Measurements from ENCODE around the gene POLR2J2. TPM values are rescaled to one million over a fixed set of nuclear protein-coding genes. Genes with fewer than 3 reads are reported as not detected.
"Not testable (repeated sequence)": the region's sequence is repeated elsewhere in the genome, so short reads cannot be mapped to it uniquely, and the experiment has no call there.

POLR2J2 gene
- total and polyA plus RNA-seq, 2 experiments from 2014 or later, result 1.6 to 3.5 TPM

DNA sequence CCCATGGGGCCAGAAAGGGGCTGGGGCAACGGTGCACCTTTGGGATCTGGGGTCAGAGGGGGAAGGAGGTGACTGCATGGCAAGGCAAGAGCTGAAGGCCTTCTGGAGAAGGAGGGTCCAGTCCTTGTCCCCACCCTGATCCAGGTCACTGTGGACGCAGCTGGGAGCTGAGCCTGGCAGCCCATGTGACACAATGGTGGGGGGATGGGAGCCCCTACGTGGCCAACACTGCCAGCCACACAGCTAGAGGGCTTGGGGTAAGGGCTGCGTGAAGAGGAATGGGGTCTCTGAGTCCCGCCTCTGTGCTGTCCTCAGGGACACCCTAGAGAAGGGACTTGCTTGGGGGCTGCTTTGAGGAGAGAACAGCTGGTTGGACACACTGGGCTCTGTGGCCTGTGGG, 9.3 kb upstream of the POLR2J2 start:
- not testable (repeated sequence) for H3K27ac ChIP-seq; H3K27me3 ChIP-seq; H3K79me2 ChIP-seq; H3K4me3 ChIP-seq; H3K9me2 ChIP-seq (replicated peaks; ENCODE audit: insufficient read depth); H4K20me1 ChIP-seq (ENCODE audit: insufficient read depth, poor library complexity, severe bottlenecking); H3K4me2 ChIP-seq; DNase-seq (ENCODE audit: low spot score); H3K4me1 ChIP-seq (ENCODE audit: insufficient read depth); H3K36me3 ChIP-seq (replicated peaks; ENCODE audit: insufficient read depth, low read depth); H3K9me3 ChIP-seq (ENCODE audit: low read depth); H2AFZ ChIP-seq
- WGBS (ENCODE audit: low lambda C conversion rate, missing lambda C conversion rate), result no CpG with 5 or more reads among the region's 5 CpGs

DNA sequence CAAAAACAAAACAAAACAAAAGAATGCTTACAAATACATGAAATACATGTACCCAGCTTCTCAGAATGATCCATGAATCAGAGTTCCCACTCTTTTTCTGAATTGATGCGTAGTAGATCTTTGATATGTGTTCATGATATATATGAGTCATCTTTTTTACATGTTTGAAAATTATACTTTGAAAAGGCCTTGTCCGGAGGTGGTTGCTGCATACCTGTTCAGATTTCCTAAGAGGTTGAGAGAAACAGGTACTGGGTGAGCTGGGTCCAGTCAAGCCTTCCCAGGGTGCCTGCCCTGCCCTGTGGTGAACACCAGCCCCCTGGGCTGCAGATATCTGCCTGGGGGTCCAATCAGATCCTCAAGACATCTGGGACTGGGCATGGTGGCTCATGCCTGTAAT, 4.1 kb upstream of the POLR2J2 start:
- H3K9me3 ChIP-seq (ENCODE audit: low read depth); DNase-seq (ENCODE audit: low spot score); H3K27ac ChIP-seq; H3K4me1 ChIP-seq (ENCODE audit: insufficient read depth); H3K4me3 ChIP-seq; H3K4me2 ChIP-seq; H3K79me2 ChIP-seq; H4K20me1 ChIP-seq (ENCODE audit: insufficient read depth, poor library complexity, severe bottlenecking); H3K9me2 ChIP-seq (replicated peaks; ENCODE audit: insufficient read depth); H2AFZ ChIP-seq; H3K27me3 ChIP-seq; H3K36me3 ChIP-seq (replicated peaks; ENCODE audit: insufficient read depth, low read depth): not testable (repeated sequence)
- 67% methylated on average over 1 of the region's 2 CpGs for WGBS (ENCODE audit: low lambda C conversion rate, missing lambda C conversion rate)

DNA sequence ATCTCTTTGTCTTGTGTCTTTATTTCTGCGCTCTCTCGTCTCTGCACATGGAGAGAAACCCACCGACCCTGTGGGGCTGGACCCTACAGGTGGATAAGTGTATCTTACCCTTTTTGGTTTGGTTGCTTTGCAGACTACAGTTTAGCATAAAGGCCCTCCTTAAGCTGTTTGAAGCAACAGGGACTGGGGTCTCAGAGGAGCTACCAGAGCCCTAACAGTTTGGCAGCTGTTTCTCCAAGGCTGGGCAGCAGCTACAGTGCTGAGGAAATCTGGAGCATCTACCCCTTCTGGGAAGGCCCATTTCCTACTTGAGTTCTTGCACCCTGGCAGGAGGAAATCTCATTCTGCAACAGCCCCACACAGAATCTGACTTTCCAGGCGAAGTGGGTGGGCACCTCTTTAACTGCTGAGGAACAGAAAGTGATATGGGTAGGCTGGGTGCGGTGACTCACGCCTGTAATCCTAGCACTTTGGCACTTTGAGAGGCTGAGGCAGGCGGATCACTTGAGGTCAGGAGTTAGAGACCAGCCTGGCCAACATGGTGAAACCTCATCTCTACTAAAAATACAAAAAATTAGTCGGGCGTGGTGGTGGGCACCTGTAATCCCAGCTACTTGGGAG, 2.1 kb upstream of the POLR2J2 start:
- DNase-seq (ENCODE audit: low spot score); H3K4me2 ChIP-seq; H3K4me1 ChIP-seq (ENCODE audit: insufficient read depth); H3K9me2 ChIP-seq (replicated peaks; ENCODE audit: insufficient read depth); H3K27me3 ChIP-seq; H3K79me2 ChIP-seq; H3K4me3 ChIP-seq; H3K36me3 ChIP-seq (replicated peaks; ENCODE audit: insufficient read depth, low read depth); H3K9me3 ChIP-seq (ENCODE audit: low read depth); H3K27ac ChIP-seq; H2AFZ ChIP-seq; H4K20me1 ChIP-seq (ENCODE audit: insufficient read depth, poor library complexity, severe bottlenecking): not testable (repeated sequence)
- no CpG with 5 or more reads among the region's 9 CpGs for WGBS (ENCODE audit: low lambda C conversion rate, missing lambda C conversion rate)

DNA sequence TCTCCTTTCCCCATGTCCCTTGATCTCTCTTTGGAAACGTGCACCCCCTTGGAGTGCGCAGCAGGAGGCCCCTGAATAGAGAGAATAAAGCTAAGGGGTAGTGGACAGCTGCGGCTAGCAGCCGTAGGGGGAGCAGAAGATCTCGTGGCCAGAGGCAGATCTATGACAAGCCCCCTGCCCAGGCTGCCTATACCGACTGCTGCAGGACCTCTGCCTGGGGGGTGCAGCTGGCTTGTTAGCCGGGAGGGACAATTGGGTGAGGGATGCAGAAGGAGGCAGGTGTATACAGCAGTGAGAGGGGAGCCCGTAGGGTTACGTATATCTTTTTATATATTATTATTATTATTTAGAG, 469 bp upstream of the POLR2J2 start:
- not testable (repeated sequence) for H3K36me3 ChIP-seq (replicated peaks; ENCODE audit: insufficient read depth, low read depth); H3K4me1 ChIP-seq (ENCODE audit: insufficient read depth); H3K9me3 ChIP-seq (ENCODE audit: low read depth); H3K27me3 ChIP-seq; H3K4me2 ChIP-seq; H4K20me1 ChIP-seq (ENCODE audit: insufficient read depth, poor library complexity, severe bottlenecking); DNase-seq (ENCODE audit: low spot score); H3K4me3 ChIP-seq; H2AFZ ChIP-seq; H3K27ac ChIP-seq; H3K9me2 ChIP-seq (replicated peaks; ENCODE audit: insufficient read depth); H3K79me2 ChIP-seq
- WGBS (ENCODE audit: low lambda C conversion rate, missing lambda C conversion rate), result no CpG with 5 or more reads among the region's 9 CpGs

DNA sequence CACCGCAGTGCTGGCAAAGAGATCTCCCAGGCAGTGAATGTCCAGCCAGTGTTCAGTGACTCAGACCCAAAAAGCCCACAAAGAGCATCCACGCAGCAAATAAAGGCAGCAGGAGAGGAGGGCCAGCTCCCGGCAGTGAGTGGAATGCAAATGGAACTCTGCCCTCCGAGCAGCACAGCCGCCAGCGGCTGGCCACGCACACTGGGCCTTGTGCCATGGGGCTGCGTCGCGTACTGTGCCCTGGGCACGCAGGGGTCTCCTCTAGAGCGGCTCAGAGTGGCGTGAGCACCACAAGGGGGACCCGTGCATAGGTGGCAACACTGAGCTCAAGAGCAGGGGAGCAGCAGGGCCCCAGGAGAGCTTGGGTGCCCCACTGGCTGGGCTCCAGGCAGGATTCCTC, 3.9 kb downstream of the POLR2J2 start:
- H3K27ac ChIP-seq; DNase-seq (ENCODE audit: low spot score); H3K4me2 ChIP-seq; H3K4me3 ChIP-seq; H3K27me3 ChIP-seq; H4K20me1 ChIP-seq (ENCODE audit: insufficient read depth, poor library complexity, severe bottlenecking); H3K4me1 ChIP-seq (ENCODE audit: insufficient read depth); H3K79me2 ChIP-seq; H3K9me2 ChIP-seq (replicated peaks; ENCODE audit: insufficient read depth); H3K36me3 ChIP-seq (replicated peaks; ENCODE audit: insufficient read depth, low read depth); H3K9me3 ChIP-seq (ENCODE audit: low read depth); H2AFZ ChIP-seq: not testable (repeated sequence)
- WGBS (ENCODE audit: low lambda C conversion rate, missing lambda C conversion rate), result no CpG with 5 or more reads among the region's 14 CpGs

DNA sequence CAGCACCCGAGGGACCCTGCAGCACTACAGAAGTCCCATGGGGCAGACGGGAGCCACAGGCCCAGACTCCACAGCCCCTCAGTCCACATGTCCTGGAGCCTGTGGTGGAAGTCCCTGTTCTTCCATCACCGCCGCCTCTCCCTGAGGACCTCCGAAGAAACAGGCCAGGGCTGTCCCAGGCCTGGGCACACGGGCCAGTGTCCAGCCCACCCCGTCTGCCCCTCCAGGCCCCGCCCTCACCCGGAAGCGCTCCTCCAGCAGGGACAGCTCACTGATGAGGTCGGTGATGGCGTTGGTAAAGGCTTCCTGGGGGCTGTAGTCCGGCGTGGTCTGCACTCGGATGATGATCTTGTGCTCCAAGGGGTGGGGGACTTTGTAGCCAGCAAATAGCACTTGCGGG, 4.6 kb downstream of the POLR2J2 start:
- not testable (repeated sequence) for H3K9me3 ChIP-seq (ENCODE audit: low read depth); H3K4me2 ChIP-seq; DNase-seq (ENCODE audit: low spot score); H3K79me2 ChIP-seq; H3K4me3 ChIP-seq; H3K27ac ChIP-seq; H3K36me3 ChIP-seq (replicated peaks; ENCODE audit: insufficient read depth, low read depth); H4K20me1 ChIP-seq (ENCODE audit: insufficient read depth, poor library complexity, severe bottlenecking); H3K9me2 ChIP-seq (replicated peaks; ENCODE audit: insufficient read depth); H3K27me3 ChIP-seq; H3K4me1 ChIP-seq (ENCODE audit: insufficient read depth); H2AFZ ChIP-seq
- WGBS (ENCODE audit: low lambda C conversion rate, missing lambda C conversion rate), result no CpG with 5 or more reads among the region's 16 CpGs

DNA sequence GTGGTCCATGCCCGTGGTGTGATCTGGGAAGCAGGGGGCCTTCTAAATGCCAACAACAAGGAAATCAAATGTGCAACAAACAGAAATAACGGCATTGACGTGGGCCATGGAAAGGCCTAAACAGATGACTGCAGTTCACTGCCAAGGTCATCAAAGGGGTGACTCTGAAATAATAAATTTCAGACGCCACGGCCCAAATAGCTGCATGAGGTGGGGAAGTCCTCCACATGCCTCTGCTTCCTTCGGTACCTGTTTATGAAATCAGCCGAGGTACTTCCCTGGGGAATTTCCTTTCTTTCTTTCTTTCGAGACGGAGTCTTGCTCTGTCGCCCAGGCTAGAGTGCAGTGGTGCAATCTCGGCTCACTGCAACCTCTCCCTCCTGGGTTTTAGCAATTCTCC, 6.7 kb downstream of the POLR2J2 start:
- not testable (repeated sequence) for H3K9me2 ChIP-seq (replicated peaks; ENCODE audit: insufficient read depth); H2AFZ ChIP-seq; H3K4me2 ChIP-seq; H3K4me3 ChIP-seq; H3K4me1 ChIP-seq (ENCODE audit: insufficient read depth); H3K36me3 ChIP-seq (replicated peaks; ENCODE audit: insufficient read depth, low read depth); DNase-seq (ENCODE audit: low spot score); H3K27ac ChIP-seq; H3K9me3 ChIP-seq (ENCODE audit: low read depth); H3K79me2 ChIP-seq; H4K20me1 ChIP-seq (ENCODE audit: insufficient read depth, poor library complexity, severe bottlenecking); H3K27me3 ChIP-seq
- WGBS (ENCODE audit: low lambda C conversion rate, missing lambda C conversion rate), result 95% methylated on average over 4 of the region's 11 CpGs

DNA sequence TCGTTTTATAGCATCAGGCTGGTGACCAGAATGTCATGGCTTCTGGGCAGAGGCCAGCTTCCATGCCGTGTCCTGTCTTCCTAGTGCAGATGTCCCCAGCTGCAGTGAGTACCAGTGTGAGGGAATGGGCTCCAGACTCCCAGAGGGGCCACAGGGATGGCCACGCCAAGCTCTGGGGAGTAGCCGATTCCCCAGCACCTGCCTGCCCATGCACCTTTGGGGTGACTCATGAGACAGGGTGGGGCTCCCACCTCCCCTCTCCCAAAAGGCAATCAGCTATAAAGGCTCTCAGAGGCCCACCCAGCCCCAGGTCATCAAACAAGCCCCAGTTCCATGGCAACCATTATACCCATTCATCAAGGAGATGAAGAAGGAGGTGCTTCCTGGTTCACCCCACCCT, 21.5 kb downstream of the POLR2J2 start, which contains the start of gene SPDYE2B:
Gene SPDYE2B, plus strand, starts transcription at position 396 of the 400 bp plus-strand sequence. CDS start 2,030 bp downstream, outside the sequence.
- not testable (repeated sequence) for H3K27ac ChIP-seq; H3K4me2 ChIP-seq; H3K27me3 ChIP-seq; DNase-seq (ENCODE audit: low spot score); H2AFZ ChIP-seq; H3K36me3 ChIP-seq (replicated peaks; ENCODE audit: insufficient read depth, low read depth); H3K79me2 ChIP-seq; H3K4me1 ChIP-seq (ENCODE audit: insufficient read depth); H3K9me2 ChIP-seq (replicated peaks; ENCODE audit: insufficient read depth); H3K9me3 ChIP-seq (ENCODE audit: low read depth); H3K4me3 ChIP-seq; H4K20me1 ChIP-seq (ENCODE audit: insufficient read depth, poor library complexity, severe bottlenecking)
- WGBS (ENCODE audit: low lambda C conversion rate, missing lambda C conversion rate), result no CpG with 5 or more reads among the region's 4 CpGs

DNA sequence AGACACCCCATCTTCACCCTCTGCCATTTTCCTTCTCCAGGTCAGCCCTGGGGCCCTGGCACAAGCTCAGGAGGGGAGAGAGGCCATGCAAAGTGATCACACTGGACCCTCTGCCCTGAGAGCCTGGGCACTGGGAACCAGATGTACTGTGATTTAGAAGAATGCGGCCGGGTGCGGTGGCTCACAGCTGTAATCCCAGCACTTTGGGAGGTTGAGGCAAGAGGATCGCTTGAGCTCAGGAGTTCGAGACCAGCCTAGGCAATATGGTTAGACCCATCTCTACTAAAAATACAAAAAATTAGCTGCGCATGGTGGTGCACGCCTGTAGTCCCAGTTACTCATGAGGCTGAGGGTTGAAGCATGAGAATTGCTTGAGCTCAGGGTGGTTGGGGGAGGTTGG, 23.6 kb downstream of the POLR2J2 start:
- not testable (repeated sequence) for H3K9me3 ChIP-seq (ENCODE audit: low read depth); H3K36me3 ChIP-seq (replicated peaks; ENCODE audit: insufficient read depth, low read depth); H3K27ac ChIP-seq; H4K20me1 ChIP-seq (ENCODE audit: insufficient read depth, poor library complexity, severe bottlenecking); H3K27me3 ChIP-seq; H3K79me2 ChIP-seq; H2AFZ ChIP-seq; H3K9me2 ChIP-seq (replicated peaks; ENCODE audit: insufficient read depth); H3K4me3 ChIP-seq; H3K4me1 ChIP-seq (ENCODE audit: insufficient read depth); DNase-seq (ENCODE audit: low spot score); H3K4me2 ChIP-seq
- WGBS (ENCODE audit: low lambda C conversion rate, missing lambda C conversion rate), result 99% methylated on average over 7 of the region's 7 CpGs
